ENCODE measurements around the gene OR2D3.

DNA sequence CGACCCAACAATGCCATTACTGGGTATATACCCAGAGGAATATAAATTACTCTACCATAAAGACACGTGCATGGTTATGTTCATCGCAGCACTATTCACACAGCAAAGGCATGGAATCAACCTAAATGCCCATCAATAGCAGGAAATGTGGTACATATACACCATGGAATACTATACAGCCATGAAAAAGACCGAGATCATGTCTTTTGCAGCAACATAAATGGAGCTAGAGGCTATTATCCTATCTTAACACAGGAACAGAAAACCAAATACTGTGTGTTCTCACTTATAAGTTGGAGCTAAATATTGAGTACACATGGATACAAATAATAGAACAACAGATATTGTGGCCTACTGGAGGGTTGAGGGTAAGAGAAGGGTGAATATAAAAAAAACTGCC, 32.0 kb upstream of the OR2D3 start:
- TF ChIP-seq, protein P1, sequence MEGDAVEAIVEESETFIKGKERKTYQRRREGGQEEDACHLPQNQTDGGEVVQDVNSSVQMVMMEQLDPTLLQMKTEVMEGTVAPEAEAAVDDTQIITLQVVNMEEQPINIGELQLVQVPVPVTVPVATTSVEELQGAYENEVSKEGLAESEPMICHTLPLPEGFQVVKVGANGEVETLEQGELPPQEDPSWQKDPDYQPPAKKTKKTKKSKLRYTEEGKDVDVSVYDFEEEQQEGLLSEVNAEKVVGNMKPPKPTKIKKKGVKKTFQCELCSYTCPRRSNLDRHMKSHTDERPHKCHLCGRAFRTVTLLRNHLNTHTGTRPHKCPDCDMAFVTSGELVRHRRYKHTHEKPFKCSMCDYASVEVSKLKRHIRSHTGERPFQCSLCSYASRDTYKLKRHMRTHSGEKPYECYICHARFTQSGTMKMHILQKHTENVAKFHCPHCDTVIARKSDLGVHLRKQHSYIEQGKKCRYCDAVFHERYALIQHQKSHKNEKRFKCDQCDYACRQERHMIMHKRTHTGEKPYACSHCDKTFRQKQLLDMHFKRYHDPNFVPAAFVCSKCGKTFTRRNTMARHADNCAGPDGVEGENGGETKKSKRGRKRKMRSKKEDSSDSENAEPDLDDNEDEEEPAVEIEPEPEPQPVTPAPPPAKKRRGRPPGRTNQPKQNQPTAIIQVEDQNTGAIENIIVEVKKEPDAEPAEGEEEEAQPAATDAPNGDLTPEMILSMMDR (conservative IDR thresholded peaks at IDR 0.05; ENCODE audit: low read depth, low read length), result no peak
- no peak for TF ChIP-seq POLR2A (IDR thresholded peaks at IDR 0.05; ENCODE audit: low read depth, low read length)
- no peak for TF ChIP-seq RFX5 (IDR thresholded peaks at IDR 0.05; ENCODE audit: low read depth, low read length)
- no peak for TF ChIP-seq CHD1 (IDR thresholded peaks at IDR 0.05; ENCODE audit: low read depth, low read length)
- TF ChIP-seq SMC3 (IDR thresholded peaks at IDR 0.05; ENCODE audit: low read depth, low read length), result no peak
- no peak for TF ChIP-seq MAFK (IDR thresholded peaks at IDR 0.05; ENCODE audit: low read depth, low read length)
- TF ChIP-seq, protein P2, sequence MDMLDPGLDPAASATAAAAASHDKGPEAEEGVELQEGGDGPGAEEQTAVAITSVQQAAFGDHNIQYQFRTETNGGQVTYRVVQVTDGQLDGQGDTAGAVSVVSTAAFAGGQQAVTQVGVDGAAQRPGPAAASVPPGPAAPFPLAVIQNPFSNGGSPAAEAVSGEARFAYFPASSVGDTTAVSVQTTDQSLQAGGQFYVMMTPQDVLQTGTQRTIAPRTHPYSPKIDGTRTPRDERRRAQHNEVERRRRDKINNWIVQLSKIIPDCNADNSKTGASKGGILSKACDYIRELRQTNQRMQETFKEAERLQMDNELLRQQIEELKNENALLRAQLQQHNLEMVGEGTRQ (IDR thresholded peaks at IDR 0.05; ENCODE audit: low read depth, low read length), result no peak

All from IMR-90 (cell line).